Measurements from ENCODE around the gene JUN.

- TF ChIP-seq CTCF (IDR thresholded peaks at IDR 0.05) (no peak), EZH2 (IDR thresholded peaks at IDR 0.05; ENCODE audit: borderline replicate concordance, insufficient read depth, low read depth, low read length, poor library complexity, severe bottlenecking) (no peak)
These were observed 41.0 kb upstream of the JUN start for GRCh38 chr1:58824753-58825389.
